ENCODE measurements around the gene ZNF785. TPM values are rescaled to one million over a fixed set of nuclear protein-coding genes. Genes with fewer than 3 reads are reported as not detected.

Gene ZNF785
- total and polyA plus RNA-seq, 2 of the 13 experiments (the other 11 are each of a cell fraction or from before 2014, with no cell fraction given): 0.01 TPM; not detected in 1

DNA sequence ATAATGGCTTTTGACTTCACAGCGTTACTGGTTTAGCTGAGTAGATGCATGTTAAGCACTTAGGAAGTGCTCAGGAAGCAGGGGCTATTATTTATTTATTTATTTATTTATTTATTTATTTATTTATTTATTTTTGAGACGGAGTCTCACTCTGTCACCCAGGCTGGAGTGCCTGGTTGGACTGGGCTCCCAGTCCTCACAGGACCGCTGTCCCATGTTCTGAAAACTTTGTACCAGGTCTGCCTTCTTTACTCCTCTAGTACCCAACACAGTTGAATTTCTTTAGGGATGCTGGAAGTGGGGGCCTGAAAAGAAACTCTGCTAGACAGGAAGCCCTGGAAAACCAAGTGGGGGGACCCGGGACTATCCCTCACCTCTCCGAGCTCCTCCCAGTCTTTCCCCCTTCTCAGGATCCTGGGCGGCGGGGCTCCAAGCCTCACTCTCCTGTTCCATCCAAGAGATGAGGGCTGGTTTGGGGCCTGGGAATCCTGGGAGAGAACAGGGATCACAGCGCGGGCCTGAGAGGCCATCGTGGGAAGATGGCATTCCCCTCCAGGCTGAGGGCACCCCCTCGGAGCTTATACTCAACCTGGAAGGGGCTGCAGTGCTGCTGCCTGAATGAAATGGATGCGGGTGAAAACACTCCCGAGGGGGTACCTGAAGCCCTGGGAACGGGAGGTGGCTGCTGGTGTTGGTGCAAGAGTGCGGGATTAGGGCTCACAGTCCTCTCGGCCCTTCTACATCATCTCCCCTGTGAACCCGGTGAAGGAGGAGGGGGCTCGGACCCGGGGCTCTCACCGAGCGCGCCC, 14.7 kb downstream of the ZNF785 start (continued):
- TF ChIP-seq, protein P1, sequence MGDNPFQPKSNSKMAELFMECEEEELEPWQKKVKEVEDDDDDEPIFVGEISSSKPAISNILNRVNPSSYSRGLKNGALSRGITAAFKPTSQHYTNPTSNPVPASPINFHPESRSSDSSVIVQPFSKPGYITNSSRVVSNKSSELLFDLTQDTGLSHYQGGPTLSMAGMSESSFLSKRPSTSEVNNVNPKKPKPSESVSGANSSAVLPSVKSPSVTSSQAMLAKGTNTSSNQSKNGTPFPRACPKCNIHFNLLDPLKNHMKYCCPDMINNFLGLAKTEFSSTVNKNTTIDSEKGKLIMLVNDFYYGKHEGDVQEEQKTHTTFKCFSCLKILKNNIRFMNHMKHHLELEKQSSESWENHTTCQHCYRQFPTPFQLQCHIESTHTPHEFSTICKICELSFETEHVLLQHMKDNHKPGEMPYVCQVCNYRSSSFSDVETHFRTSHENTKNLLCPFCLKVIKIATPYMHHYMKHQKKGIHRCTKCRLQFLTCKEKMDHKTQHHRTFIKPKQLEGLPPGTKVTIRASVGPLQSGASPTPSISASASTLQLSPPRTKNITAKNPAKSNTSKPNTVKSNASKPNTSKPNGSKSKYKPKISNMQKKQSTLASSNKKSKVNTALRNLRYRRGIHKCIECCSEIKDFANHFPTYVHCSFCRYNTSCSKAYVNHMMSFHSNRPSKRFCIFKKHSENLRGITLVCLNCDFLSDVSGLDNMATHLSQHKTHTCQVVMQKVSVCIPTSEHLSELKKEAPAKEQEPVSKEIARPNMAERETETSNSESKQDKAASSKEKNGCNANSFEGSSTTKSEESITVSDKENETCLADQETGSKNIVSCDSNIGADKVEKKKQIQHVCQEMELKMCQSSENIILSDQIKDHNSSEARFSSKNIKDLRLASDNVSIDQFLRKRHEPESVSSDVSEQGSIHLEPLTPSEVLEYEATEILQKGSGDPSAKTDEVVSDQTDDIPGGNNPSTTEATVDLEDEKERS (CRISPR knock-in tag; IDR thresholded peaks at IDR 0.05): no peak
- TF ChIP-seq SP2 (CRISPR knock-in tag; IDR thresholded peaks at IDR 0.05): no peak
- TF ChIP-seq ZSCAN9 (CRISPR knock-in tag; IDR thresholded peaks at IDR 0.05; ENCODE audit: borderline replicate concordance): no peak
- no peak for TF ChIP-seq ZNF335 (CRISPR knock-in tag; IDR thresholded peaks at IDR 0.05)
- TF ChIP-seq ZNF30 (CRISPR knock-in tag; IDR thresholded peaks at IDR 0.05): no peak
- TF ChIP-seq, protein P2, sequence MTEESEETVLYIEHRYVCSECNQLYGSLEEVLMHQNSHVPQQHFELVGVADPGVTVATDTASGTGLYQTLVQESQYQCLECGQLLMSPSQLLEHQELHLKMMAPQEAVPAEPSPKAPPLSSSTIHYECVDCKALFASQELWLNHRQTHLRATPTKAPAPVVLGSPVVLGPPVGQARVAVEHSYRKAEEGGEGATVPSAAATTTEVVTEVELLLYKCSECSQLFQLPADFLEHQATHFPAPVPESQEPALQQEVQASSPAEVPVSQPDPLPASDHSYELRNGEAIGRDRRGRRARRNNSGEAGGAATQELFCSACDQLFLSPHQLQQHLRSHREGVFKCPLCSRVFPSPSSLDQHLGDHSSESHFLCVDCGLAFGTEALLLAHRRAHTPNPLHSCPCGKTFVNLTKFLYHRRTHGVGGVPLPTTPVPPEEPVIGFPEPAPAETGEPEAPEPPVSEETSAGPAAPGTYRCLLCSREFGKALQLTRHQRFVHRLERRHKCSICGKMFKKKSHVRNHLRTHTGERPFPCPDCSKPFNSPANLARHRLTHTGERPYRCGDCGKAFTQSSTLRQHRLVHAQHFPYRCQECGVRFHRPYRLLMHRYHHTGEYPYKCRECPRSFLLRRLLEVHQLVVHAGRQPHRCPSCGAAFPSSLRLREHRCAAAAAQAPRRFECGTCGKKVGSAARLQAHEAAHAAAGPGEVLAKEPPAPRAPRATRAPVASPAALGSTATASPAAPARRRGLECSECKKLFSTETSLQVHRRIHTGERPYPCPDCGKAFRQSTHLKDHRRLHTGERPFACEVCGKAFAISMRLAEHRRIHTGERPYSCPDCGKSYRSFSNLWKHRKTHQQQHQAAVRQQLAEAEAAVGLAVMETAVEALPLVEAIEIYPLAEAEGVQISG (CRISPR knock-in tag; IDR thresholded peaks at IDR 0.05): no peak
- no peak for TF ChIP-seq MYC (CRISPR knock-in tag; IDR thresholded peaks at IDR 0.05; ENCODE audit: borderline replicate concordance)
- no peak for TF ChIP-seq KAT2B (IDR thresholded peaks at IDR 0.05; ENCODE audit: borderline replicate concordance, low read depth, low read length)
- TF ChIP-seq ZNF24 (IDR thresholded peaks at IDR 0.05): no peak
- peak; percentile 70; the same call in 1 of the 2 replicates for TF ChIP-seq PITX1 (CRISPR knock-in tag; IDR thresholded peaks at IDR 0.05)
- TF ChIP-seq, protein P3, sequence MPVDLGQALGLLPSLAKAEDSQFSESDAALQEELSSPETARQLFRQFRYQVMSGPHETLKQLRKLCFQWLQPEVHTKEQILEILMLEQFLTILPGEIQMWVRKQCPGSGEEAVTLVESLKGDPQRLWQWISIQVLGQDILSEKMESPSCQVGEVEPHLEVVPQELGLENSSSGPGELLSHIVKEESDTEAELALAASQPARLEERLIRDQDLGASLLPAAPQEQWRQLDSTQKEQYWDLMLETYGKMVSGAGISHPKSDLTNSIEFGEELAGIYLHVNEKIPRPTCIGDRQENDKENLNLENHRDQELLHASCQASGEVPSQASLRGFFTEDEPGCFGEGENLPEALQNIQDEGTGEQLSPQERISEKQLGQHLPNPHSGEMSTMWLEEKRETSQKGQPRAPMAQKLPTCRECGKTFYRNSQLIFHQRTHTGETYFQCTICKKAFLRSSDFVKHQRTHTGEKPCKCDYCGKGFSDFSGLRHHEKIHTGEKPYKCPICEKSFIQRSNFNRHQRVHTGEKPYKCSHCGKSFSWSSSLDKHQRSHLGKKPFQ (CRISPR knock-in tag; IDR thresholded peaks at IDR 0.05; ENCODE audit: insufficient replicate concordance): no peak
- 0 out of 2 replicates have a peak, but pooled peaks have one; percentile 27 for TF ChIP-seq PRMT3 (CRISPR knock-in tag; IDR thresholded peaks at IDR 0.05; ENCODE audit: borderline replicate concordance, low read depth)
- TF ChIP-seq ZNF615 (CRISPR knock-in tag; IDR thresholded peaks at IDR 0.05; ENCODE audit: borderline replicate concordance): no peak
- TF ChIP-seq, protein P4, sequence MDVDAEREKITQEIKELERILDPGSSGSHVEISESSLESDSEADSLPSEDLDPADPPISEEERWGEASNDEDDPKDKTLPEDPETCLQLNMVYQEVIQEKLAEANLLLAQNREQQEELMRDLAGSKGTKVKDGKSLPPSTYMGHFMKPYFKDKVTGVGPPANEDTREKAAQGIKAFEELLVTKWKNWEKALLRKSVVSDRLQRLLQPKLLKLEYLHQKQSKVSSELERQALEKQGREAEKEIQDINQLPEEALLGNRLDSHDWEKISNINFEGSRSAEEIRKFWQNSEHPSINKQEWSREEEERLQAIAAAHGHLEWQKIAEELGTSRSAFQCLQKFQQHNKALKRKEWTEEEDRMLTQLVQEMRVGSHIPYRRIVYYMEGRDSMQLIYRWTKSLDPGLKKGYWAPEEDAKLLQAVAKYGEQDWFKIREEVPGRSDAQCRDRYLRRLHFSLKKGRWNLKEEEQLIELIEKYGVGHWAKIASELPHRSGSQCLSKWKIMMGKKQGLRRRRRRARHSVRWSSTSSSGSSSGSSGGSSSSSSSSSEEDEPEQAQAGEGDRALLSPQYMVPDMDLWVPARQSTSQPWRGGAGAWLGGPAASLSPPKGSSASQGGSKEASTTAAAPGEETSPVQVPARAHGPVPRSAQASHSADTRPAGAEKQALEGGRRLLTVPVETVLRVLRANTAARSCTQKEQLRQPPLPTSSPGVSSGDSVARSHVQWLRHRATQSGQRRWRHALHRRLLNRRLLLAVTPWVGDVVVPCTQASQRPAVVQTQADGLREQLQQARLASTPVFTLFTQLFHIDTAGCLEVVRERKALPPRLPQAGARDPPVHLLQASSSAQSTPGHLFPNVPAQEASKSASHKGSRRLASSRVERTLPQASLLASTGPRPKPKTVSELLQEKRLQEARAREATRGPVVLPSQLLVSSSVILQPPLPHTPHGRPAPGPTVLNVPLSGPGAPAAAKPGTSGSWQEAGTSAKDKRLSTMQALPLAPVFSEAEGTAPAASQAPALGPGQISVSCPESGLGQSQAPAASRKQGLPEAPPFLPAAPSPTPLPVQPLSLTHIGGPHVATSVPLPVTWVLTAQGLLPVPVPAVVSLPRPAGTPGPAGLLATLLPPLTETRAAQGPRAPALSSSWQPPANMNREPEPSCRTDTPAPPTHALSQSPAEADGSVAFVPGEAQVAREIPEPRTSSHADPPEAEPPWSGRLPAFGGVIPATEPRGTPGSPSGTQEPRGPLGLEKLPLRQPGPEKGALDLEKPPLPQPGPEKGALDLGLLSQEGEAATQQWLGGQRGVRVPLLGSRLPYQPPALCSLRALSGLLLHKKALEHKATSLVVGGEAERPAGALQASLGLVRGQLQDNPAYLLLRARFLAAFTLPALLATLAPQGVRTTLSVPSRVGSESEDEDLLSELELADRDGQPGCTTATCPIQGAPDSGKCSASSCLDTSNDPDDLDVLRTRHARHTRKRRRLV (CRISPR knock-in tag; IDR thresholded peaks at IDR 0.05): 0 out of 2 replicates have a peak, but pooled peaks have one; percentile 35
- TF ChIP-seq SRSF1 (optimal IDR thresholded peaks at IDR 0.05; ENCODE audit: low read depth, low read length): peak; percentile 31
- no peak for TF ChIP-seq ADNP (CRISPR knock-in tag; IDR thresholded peaks at IDR 0.05)
